SKM-1 (cell line): ENCODE data around the gene NIPBL.
"Not testable (repeated sequence)": the region's sequence is repeated elsewhere in the genome, so short reads cannot be mapped to it uniquely, and the experiment has no call there.

Experiments
- DNase-seq: peaks from one replicate; lab custom pipeline; 2025; ENCODE audit not compliant: unreplicated experiment; lab: John Stamatoyannopoulos, UW

NIPBL gene

GRCh38 chr5:37082977-37083376 is 206.4 kb downstream of the NIPBL start:
- DNase-seq: not testable (repeated sequence)

DNA sequence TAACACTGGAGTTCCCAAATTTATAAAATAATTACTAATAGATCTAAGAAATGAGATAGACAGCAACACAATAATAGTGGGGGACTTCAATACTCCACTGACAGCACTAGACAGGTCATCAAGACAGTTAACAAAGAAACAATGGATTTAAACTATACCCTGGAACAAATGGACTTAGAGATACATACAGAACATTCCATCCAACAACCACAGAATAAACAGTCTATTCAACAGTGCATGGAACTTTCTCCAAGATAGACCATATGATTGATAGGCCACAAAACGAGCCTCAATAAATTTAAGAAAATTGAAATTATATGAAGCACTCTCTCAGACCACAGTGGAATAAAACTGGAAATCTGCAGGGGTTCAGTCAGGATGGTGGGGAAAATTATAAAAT is 209.5 kb downstream of the NIPBL start:
- DNase-seq: not testable (repeated sequence)

DNA sequence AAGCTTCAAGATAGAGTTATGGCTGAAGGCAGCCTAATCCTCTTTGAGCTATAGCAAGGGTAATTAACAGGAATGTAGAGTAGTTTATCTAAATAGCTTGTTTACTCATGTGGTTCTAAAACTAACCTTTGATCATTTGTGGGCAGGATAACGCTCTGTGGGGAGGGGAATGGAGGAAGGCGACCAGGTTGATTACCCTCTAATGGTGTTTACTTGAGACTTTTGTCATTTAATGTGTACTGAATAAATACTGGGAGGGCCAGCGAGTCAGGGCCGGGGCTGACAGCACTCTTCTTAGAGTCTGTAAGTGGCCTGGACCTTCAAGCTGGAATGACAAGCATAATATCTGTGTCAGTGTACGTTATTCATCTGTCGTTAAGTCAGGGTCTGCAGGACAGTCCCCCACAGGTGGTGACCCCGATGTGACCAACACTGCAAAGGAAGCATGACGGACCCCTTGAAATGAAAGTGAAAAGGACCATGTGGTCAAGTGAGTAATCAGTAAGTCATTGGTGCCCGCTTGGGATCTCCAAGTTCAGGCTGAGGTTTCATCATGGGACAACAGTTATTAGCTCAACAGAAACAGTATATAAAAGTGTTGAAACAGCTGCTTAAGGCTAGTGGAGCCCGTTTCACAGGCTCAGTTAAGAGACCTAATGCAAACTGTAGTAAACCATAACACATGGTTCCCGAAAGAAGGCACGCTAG is 210.1 kb downstream of the NIPBL start:
- DNase-seq: no peak

DNA sequence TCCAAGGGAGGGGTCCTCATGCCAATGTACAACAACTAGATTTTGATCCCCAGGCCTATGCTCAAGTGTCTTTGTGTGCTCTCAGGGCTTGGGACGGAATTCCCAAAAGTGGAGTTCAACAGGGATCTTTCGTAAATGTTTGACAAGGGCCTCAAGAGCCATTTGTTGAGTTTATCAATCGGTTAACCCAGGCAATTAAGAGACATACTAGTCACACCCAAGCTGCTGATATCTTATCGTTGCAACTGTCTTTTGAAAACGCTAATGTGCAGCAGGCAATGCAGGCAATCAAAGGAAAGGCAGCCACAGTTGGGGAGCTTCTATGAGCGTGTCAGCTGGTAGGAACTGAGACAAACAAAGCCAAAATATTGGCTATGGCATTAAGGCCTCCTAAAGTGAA is 211.4 kb downstream of the NIPBL start:
- DNase-seq: no peak

- DNase-seq: no peak
These were observed 213.7 kb downstream of the NIPBL start for GRCh38 chr5:37090123-37090726.

DNA sequence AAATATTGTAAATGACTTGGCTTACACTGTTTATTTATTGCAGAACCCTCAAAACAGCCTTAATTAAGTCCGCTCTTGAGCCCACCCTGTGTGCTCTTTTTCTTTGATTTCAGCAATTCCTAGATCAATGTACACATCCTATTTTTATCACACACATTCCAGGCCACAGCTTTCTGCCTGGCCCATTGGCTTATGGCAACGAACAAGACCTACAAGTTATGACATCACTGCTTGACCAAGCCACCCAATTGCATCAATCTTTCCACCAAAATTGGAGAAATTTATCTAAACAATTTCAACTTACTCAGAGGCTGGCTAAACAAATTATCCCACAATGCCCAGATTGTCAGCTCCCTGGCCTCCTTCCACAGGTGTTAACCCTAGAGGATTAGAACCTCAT is 214.2 kb downstream of the NIPBL start:
- no peak for DNase-seq

- not testable (repeated sequence) for DNase-seq
These were observed 217.2 kb downstream of the NIPBL start for GRCh38 chr5:37093795-37094194.

- DNase-seq: not testable (repeated sequence)
These were observed 222.7 kb downstream of the NIPBL start for GRCh38 chr5:37099267-37099666.

- DNase-seq: no peak
These were observed 226.7 kb downstream of the NIPBL start for GRCh38 chr5:37103302-37103701.

GRCh38 chr5:37109338-37109737 is 232.8 kb downstream of the NIPBL start:
- no peak for DNase-seq

- DNase-seq: no peak
These were observed 233.6 kb downstream of the NIPBL start for GRCh38 chr5:37110135-37110534.

GRCh38 chr5:37111426-37112382 is 235.1 kb downstream of the NIPBL start:
- DNase-seq: peak; percentile 19

DNA sequence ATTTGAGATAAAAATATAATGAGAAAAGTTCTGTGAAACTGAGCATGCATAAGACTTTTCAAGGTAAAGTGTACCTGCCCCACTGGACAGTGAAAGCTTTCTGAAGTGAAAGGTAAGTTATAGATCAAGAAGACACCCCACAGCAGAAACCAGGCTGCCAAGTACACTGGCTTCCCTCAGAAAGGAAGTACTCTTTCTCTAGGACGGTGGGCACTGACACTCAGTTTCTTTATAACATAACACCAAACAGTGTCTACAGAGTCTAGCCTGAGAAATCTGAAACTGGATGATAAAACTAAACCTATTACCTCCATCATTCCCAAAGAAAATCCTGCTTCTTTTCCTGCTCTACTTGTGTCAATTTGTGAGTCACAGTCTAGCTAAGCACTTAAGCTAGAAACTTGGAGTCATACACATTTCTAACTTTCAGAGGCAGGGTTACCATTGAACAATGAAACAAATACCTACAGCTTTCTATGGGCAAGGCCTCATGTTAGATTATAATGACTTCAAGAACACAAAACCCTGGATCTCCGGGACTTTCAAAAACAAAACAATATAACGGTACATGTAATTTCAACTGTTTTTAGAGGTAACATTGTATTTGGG is 235.9 kb downstream of the NIPBL start:
- DNase-seq: no peak
